Pancreas (tissue), 10 donors: ENCODE data around the gene GALNT16. TPM values are rescaled to one million over a fixed set of nuclear protein-coding genes. Genes with fewer than 3 reads are reported as not detected.

Source experiments
- ATAC-seq, 4 donors: fragments of 200-7000 bp; cut with Tn5 transposase; one replicate each; pipeline versions ENCODE4 v1.8.0 to v1.9.1; 2020; ENCODE audit warnings: mild to moderate bottlenecking in 4 of 4, moderate library complexity in 4 of 4
- DNase-seq, 6 donors: peaks; one replicate each; pipeline ENCODE4 v3.0.0-alpha.2; 2020
- FAIRE-seq: peaks from 2 replicates; lab custom pipeline; 2012; peaks lifted over from hg19 to GRCh38; lab: Jason Lieb, UNC
- H3K27ac ChIP-seq, 4 donors: fragments of 200-600 bp; sonication (generic); 1 replicate in 3 of 4; 2 replicates in 1 of 4; pipeline versions ENCODE4 v1.5.0 to v1.8.0; 2020
- H3K27me3 ChIP-seq, 4 donors: fragments of 200-600 bp; one replicate each; pipeline ENCODE4 v1.8.0; 2021
- H3K36me3 ChIP-seq, 3 donors: fragments of 200-600 bp; sonication (generic) in 1 of 3; one replicate each; pipeline versions ENCODE4 v1.5.0 to v1.8.0; 2020 to 2021
- H3K4me1 ChIP-seq, 3 donors: fragments of 200-600 bp; one replicate each; pipeline ENCODE4 v1.8.0; 2021
- H3K4me3 ChIP-seq, 4 donors: fragments of 200-600 bp; sonication (generic) in 2 of 4; one replicate each; pipeline versions ENCODE4 v1.5.0 to v1.8.0; 2020 to 2021
- H3K9me3 ChIP-seq, 4 donors: fragments of 200-600 bp; one replicate each; pipeline ENCODE4 v1.8.0; 2021
- WGBS, 2 donors: extraction: QIAGEN DNeasy Blood & Tissue Kit; methylation state at CpG; one replicate each; pipeline ENCODE4 v1.1.7; 2013; 5-methylcytosine and 5-hydroxymethylcytosine counted together
- intact Hi-C, 3 donors: fragments of 100-400 bp; cut with DNase I; formaldehyde crosslinking; loops; one replicate each; pipeline versions ENCODE4 v1.11.1 to v1.14.2; 2022
- polyA plus RNA-seq, 2 donors: library from polyadenylated mRNA; stranded (reverse); fragments of 200-250 nt; gene quantifications; one replicate each; pipeline ENCODE4 v1.2.3, GENCODE V29; 2013
- total RNA-seq, 6 donors: library from RNA; stranded (reverse); fragmentation: NEBNext Ultra II Directional in 4 of 6; extraction: Animal tissue kit (Norgen Biotek cat#: 25700) in 4 of 6; gene quantifications; one replicate each; pipeline versions ENCODE4 v1.2.1 to v1.2.4, GENCODE V29; 2021 to 2023
- TF ChIP-seq, protein P1 (sequence below), 4 donors: fragments of 200-600 bp; sonication (generic) in 3 of 4; IDR thresholded peaks; one replicate each; pipeline versions ENCODE4 v1.5.0 to v1.8.0; 2021; ENCODE audit warnings: antibody characterized with exemption in 4 of 4
- donor health status: healthy with polysubstance abuse.
- donor health status: DM: no; HTN: no; CAD: no; lungs with moderate emphysema.
- donor health status: DM: no; HTN: no; CAD: no.
- donor health status: control.
- donor health status: control.
- donor health status: Bipolar disorder and iron deficiency.
- donor health status: DM: yes; HTN: yes; CAD: no.
- donor health status: DM: no; HTN: no; CAD: no.
- donor health status: DM: no; HTN: no; CAD: no.
- donor health status: DM: yes; HTN: yes; CAD: no.

The GALNT16 gene
- total and polyA plus RNA-seq, 8 donors: 0.93 to 3.2 (median 1.9) TPM

DNA sequence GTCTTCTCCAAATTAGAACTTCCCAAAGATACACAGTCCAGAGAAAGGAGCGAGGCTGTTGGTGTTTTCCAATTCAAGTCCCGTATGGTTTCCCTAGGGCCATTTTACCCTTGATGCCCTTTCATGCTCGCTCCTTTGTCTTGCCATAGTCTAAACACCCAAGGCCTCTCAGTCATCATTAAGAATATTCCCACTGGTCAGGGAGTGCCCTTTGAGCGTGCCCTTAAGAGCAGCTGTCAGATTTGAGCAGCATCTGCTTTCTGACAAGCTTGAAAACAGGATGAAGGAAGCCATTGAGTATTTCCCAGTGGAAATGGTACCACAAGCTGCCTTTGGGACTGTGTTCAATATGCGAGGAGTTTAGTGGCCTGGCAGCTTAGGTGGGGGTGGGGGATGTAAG, 10.4 kb upstream of the GALNT16 start:
- Histone ChIP-seq H3K4me1 (no peaks in the 10 kb centered on the region), H3K27ac (no peak overlapping the region), H3K27me3 (no peaks in the 10 kb centered on the region), H3K36me3 (no peaks in the 10 kb centered on the region), H3K9me3 (no peaks in the 10 kb centered on the region), H3K4me3 (no peak overlapping the region)
- no peak for FAIRE-seq
- WGBS, 2 donors: 90 to 92% methylated on average over 5 of the region's 5 CpGs
- no peak for DNase-seq
- intact Hi-C loops: loop anchor here in 2 of 3 donors (5.0 to 10.0 kb wide), 2 partner anchors 205 to 208 kb away; no protein-coding TSS in a partner anchor
- no peak for ATAC-seq
- TF ChIP-seq, protein P1, sequence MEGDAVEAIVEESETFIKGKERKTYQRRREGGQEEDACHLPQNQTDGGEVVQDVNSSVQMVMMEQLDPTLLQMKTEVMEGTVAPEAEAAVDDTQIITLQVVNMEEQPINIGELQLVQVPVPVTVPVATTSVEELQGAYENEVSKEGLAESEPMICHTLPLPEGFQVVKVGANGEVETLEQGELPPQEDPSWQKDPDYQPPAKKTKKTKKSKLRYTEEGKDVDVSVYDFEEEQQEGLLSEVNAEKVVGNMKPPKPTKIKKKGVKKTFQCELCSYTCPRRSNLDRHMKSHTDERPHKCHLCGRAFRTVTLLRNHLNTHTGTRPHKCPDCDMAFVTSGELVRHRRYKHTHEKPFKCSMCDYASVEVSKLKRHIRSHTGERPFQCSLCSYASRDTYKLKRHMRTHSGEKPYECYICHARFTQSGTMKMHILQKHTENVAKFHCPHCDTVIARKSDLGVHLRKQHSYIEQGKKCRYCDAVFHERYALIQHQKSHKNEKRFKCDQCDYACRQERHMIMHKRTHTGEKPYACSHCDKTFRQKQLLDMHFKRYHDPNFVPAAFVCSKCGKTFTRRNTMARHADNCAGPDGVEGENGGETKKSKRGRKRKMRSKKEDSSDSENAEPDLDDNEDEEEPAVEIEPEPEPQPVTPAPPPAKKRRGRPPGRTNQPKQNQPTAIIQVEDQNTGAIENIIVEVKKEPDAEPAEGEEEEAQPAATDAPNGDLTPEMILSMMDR (IDR thresholded peaks at IDR 0.05): no peak

DNA sequence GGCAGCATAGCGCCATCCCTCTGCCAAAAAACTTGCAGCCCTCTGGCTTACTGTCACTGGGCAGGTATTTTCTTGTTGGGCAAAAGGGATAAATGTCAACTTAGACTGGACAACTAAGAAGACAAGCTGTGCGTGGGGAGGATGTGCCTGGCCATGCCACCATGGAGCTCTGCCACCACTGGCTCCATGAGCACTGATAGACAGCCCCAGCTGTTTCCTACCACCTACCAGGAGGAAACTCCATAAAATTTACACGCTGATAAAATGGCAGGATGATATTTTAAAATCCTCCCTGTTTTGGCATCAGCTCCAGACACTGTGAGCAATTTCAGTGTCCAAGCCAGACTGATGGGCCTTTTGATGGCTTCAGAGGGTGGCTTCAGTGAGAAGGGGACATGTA, 7.1 kb upstream of the GALNT16 start:
- Histone ChIP-seq H3K4me1 (no peaks in the 10 kb centered on the region), H3K27me3 (no peaks in the 10 kb centered on the region), H3K36me3 (no peaks in the 10 kb centered on the region), H3K4me3 (no peak overlapping the region), H3K27ac (no peak overlapping the region), H3K9me3 (no peaks in the 10 kb centered on the region)
- intact Hi-C loops: no loop called here
- ATAC-seq (no peak), FAIRE-seq (no peak), DNase-seq (no peak)
- TF ChIP-seq, protein P1 (IDR thresholded peaks at IDR 0.05): no peak
- 71 to 94% methylated on average over 3 of the region's 3 CpGs for WGBS, 2 donors

DNA sequence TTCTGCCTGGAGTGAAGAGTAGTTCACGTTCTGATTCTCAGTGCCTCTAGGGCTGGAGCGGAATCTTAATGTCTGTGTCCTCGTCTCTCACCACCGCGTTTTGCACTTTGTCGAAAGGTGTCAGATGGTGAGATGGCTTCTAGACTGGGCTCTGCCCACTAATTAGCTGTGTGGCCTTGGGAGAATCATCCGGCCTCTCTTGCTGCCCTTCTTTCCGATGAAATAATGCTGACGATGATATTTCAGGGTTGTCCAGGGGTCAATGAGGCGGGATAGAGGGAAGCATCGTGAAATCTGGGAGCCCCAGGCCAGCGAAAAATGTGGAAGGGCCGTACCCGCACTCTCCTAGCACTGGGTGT, 811 bp upstream of the GALNT16 start:
- DNase-seq: no peak
- intact Hi-C loops: no loop called here
- peak overlapping the region in 3 of 4 donors; percentile 27 to 68 (median 39) for H3K4me3 ChIP-seq
- H3K9me3 ChIP-seq: no peaks in the 10 kb centered on the region
- H3K36me3 ChIP-seq: no peaks in the 10 kb centered on the region
- H3K27ac ChIP-seq: no peak overlapping the region
- TF ChIP-seq, protein P1 (IDR thresholded peaks at IDR 0.05): no peak
- 33 to 36% methylated on average over 14 of the region's 14 CpGs for WGBS, 2 donors
- peaks cover 0 to 9% (median 0%) of the 10 kb centered on the region in 3 donors for H3K4me1 ChIP-seq
- no peaks in the 10 kb centered on the region for H3K27me3 ChIP-seq
- ATAC-seq: no peak
- FAIRE-seq: no peak

DNA sequence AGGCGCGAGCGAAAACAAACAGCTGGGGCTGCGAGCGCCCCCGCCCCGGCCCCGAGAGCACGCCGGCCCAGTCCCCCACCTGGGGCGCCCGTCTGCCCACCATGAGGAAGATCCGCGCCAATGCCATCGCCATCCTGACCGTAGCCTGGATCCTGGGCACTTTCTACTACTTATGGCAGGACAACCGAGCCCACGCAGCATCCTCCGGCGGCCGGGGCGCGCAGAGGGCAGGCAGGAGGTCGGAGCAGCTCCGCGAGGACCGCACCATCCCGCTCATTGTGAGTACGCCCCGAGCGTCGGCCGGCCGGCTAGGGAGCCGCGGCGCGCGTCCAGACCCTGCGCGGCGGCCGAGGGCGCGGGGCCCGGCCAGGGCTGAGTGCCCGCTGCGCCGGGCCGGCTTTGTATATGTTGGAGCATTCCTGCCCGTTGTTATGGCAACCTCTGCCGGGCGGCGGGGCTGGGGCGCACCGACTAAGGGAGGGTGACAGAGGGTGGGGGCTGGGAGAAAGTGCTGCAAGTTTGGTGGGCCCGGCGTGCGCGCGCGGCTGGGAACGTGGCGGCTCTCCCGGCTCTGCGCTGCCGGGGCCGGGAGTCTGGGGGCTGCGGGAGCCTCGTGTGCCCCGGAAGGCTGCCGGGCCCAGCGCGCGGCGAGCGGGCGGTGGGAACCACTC, 367 bp downstream of the GALNT16 start:
- intact Hi-C loops: no loop called here
- peak in 3 of 6 donors; percentile 20 to 63 (median 39) for DNase-seq
- peak; percentile 27 to 60 (median 29) for ATAC-seq
- TF ChIP-seq, protein P1 (IDR thresholded peaks at IDR 0.05): no peak
- 0 to 1% methylated on average over 68 to 78 of the region's 78 CpGs for whole genome bisulfite sequencing, 2 donors
- H3K4me1 ChIP-seq: peaks cover 0 to 9% (median 0%) of the 10 kb centered on the region in 3 donors
- H3K27ac ChIP-seq: no peak overlapping the region
- no peaks in the 10 kb centered on the region for H3K36me3 ChIP-seq
- H3K4me3 ChIP-seq: peak overlapping the region; percentile 27 to 68 (median 46)
- FAIRE-seq: no peak
- no peaks in the 10 kb centered on the region for H3K9me3 ChIP-seq
- no peaks in the 10 kb centered on the region for H3K27me3 ChIP-seq
